ENCODE results near the gene LAMA5. TPM values are rescaled to one million over a fixed set of nuclear protein-coding genes. Genes with fewer than 3 reads are reported as not detected.

Gene LAMA5
- total and polyA plus RNA-seq, 9 donors = 30.9 to 107 (median 71.8) TPM

DNA sequence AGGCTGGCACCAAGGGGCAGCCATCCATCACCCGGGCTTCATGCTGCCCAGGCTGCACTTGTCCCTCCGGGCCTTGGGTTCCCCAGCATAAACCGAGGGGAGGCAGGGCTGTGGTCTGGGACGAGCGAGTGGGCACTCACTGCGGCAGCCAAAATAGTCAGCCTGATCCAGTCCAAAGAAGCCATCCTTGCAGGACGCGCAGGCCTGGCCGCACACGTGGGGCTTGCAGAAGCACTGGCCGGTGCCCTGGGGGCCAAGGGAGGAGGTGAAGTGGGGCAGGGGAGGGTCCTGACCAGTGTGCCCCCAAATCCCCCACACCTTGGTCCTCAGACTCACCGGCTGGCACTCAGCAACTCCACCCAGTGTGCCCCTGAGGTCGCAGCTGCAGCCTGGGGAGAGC lies 32.2 kb downstream of the LAMA5 start:
- Histone ChIP-seq H3K27ac (ENCODE audit: low read length) (no peak overlapping the region), H3K27me3 (ENCODE audit: control insufficient read depth, insufficient read depth, low read length) (no peaks in the 10 kb centered on the region), H3K36me3 (ENCODE audit: control insufficient read depth, insufficient read depth, low read length) (peaks cover 73% of the 10 kb centered on the region), H3K4me3 (ENCODE audit: low read length) (no peak overlapping the region), H3K9me3 (replicated peaks; ENCODE audit: control insufficient read depth, low read depth, low read length) (no peaks in the 10 kb centered on the region), H3K4me1 (ENCODE audit: control insufficient read depth, insufficient read depth, low read length) (no peaks in the 10 kb centered on the region)
- 93% methylated on average over 7 of the region's 13 CpGs for WGBS (ENCODE audit: insufficient coverage)
- no peak for DNase-seq

DNA sequence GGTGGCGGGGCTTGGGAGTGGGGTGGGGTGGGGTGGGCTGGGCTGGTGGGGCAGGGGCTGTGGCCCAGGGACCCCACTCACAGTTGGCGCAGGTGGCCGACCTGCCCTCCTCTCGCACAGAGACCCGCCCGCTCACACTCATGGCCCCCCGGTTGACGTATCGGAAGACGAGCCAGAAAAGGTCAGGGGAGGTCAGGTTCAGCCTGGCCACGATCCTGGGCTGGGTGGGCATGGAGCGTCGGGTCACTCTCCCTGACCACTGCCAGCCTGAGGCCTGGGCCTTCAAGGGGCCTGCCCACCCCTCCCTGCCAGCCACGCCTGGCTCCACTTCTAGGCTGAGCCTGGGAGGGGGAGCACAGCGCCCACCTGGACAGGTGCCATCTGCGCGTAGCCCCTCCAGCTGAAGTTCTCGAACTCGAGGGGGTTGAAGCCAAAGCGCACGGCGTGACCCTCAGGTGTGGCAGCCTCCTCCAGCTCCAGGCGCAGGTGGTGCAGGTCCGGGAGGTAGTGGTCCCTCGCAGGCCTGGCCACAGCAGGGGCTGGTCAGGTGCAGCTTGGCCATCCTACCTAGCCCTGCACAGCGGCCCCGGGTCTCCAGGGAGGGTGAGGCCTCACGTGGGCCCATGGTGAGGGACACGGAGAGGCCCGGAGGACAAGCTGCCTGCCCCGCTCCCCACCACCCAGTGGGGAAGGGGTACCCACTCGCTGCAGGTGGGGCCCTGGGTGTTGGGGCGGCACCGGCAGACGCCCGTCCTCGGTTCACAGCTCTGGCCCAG lies 33.1 kb downstream of the LAMA5 start:
- Histone ChIP-seq H3K27me3 (ENCODE audit: control insufficient read depth, insufficient read depth, low read length) (no peaks in the 10 kb centered on the region), H3K36me3 (ENCODE audit: control insufficient read depth, insufficient read depth, low read length) (peaks cover 80% of the 10 kb centered on the region)
- 86% methylated on average over 31 of the region's 37 CpGs for WGBS (ENCODE audit: insufficient coverage)

DNA sequence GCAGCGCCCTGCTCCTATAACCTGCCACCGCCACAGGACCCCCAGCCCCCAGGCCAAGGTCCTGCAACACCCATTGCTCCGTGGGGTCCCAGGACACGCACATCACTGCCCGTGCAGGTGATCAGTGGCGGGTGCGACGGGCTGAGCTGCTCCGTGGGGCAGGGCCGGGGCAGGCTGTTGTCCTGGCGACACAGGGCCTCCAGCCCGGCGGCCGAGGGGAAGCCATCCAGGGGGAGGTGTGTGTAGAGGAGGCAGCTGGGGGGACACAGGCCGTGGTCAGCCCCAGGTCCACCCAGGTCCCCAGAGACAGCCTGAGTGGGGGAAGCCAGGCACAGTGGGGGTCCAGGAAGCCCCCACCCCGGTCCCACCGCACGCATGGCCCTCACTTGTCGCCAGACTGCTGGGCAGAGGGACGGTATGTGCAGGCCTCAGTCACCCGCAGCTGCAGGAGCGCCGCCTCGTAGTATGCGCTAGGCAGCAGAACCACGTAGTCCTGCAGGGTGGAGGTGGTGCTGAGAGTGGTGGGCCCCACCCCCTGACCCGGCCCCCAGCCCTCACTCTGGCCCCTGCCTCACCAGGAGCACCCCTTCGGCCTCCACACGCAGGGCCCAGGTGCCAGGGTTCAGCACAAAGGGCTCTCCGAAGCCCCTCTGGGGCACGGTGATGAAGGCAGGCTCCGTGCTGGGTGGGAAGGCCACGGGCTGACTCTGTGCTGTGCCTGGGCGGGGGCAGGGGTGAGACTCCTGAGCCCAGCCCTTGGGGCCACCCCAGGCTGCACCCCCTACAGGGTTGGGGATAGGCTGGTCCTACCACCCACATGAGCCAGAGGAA lies 33.9 kb downstream of the LAMA5 start:
- Histone ChIP-seq H3K36me3 (ENCODE audit: control insufficient read depth, insufficient read depth, low read length) (peaks cover 83% of the 10 kb centered on the region), H3K4me1 (ENCODE audit: control insufficient read depth, insufficient read depth, low read length) (no peaks in the 10 kb centered on the region), H3K4me3 (ENCODE audit: low read length) (no peak overlapping the region), H3K27me3 (ENCODE audit: control insufficient read depth, insufficient read depth, low read length) (no peaks in the 10 kb centered on the region), H3K9me3 (replicated peaks; ENCODE audit: control insufficient read depth, low read depth, low read length) (no peaks in the 10 kb centered on the region), H3K27ac (ENCODE audit: low read length) (no peak overlapping the region)
- 81% methylated on average over 28 of the region's 34 CpGs for WGBS (ENCODE audit: insufficient coverage)
- no peak for DNase-seq

More for the DNA sequence above, 33.1 kb downstream of the LAMA5 start:
- H3K4me3 ChIP-seq (ENCODE audit: low read length) = no peak overlapping the region
- no peak overlapping the region for H3K27ac ChIP-seq (ENCODE audit: low read length)
- H3K9me3 ChIP-seq (replicated peaks; ENCODE audit: control insufficient read depth, low read depth, low read length) = no peaks in the 10 kb centered on the region
- H3K4me1 ChIP-seq (ENCODE audit: control insufficient read depth, insufficient read depth, low read length) = no peaks in the 10 kb centered on the region
- no peak for DNase-seq

DNA sequence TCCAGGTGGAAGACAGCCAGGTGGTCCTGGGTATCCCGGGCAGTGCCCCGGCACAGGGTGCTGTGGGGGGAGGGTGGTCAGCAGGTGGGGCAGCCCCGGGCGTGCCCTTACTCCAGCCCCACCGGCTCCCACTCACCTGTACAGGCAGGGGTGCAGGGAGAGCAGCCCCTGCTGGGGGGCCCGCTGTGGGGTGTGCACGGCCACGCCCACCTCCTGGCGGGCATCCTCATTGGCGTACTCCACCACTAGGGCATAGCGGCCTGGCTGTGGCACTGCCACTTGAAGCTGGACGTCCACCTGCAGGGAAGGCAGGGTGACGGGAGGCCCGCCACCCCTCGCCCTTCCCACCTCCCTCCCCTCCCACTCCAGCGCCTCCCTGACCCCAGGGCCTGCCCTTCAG lies 34.7 kb downstream of the LAMA5 start:
- Histone ChIP-seq H3K27me3 (ENCODE audit: control insufficient read depth, insufficient read depth, low read length) (no peaks in the 10 kb centered on the region), H3K4me1 (ENCODE audit: control insufficient read depth, insufficient read depth, low read length) (no peaks in the 10 kb centered on the region), H3K4me3 (ENCODE audit: low read length) (no peak overlapping the region), H3K9me3 (replicated peaks; ENCODE audit: control insufficient read depth, low read depth, low read length) (no peaks in the 10 kb centered on the region), H3K36me3 (ENCODE audit: control insufficient read depth, insufficient read depth, low read length) (peaks cover 84% of the 10 kb centered on the region), H3K27ac (ENCODE audit: low read length) (no peak overlapping the region)
- WGBS (ENCODE audit: insufficient coverage) = 79% methylated on average over 7 of the region's 16 CpGs
- no peak for DNase-seq

DNA sequence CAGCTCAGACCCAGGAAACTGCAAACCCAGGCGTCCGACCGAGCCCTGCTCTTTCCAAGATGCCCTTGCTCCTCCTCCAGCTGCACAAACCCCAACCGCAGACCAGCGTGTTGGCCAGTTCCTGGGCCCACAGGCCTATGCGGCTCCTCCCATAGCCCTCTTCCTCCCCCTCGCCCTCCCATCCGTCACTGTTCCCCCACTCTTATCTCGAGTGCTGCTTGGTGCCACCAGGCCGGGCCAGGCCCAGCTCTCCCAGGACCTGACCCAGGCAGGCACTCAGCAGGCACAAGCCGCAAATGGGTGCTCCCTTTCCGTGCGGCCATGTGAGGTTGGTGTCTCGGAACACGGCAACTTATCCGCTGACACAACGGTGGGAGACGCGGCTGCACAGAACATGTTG lies 35.8 kb downstream of the LAMA5 start:
- DNase-seq = no peak
- Histone ChIP-seq H3K36me3 (ENCODE audit: control insufficient read depth, insufficient read depth, low read length) (peaks cover 85% of the 10 kb centered on the region), H3K9me3 (replicated peaks; ENCODE audit: control insufficient read depth, low read depth, low read length) (no peaks in the 10 kb centered on the region), H3K27me3 (ENCODE audit: control insufficient read depth, insufficient read depth, low read length) (no peaks in the 10 kb centered on the region), H3K4me1 (ENCODE audit: control insufficient read depth, insufficient read depth, low read length) (no peaks in the 10 kb centered on the region), H3K27ac (ENCODE audit: low read length) (no peak overlapping the region), H3K4me3 (ENCODE audit: low read length) (no peak overlapping the region)
- 90% methylated on average over 18 of the region's 19 CpGs for WGBS (ENCODE audit: insufficient coverage)

DNA sequence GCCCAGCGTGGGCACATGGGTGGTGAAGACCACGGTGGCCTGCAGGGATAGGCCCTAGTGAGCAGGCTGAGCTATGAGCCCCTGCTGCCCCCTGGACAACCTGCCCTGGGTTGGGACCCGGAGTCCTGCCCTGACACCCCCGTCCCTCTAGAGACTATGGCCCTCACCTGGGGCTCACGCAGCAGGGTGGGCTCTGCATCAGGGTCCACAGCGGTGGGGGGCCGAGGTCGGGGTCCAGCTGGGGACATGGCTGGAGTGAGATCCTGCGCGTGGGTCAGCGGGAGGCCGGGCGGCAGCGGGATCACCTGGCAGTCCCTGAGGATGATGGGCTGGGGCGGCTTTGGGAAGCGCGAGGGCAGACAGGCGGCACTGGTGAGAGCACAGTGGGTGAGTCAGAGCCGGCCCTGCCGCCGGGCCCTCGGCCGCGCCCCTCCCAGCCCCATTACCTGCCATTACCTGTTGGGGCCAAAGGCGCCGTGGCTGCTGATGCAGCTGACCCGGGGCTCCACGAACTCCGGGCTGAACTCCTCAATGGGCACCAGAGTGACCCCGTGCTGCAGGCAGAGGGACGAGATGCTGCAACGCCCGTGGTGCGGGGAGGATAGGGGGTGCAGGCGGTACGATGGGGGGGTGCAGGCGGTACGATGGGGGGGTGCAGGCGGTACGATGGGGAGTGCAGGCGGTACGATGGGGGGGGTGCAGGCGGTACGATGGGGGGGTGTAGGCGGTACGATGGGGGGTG lies 36.4 kb downstream of the LAMA5 start:
- Histone ChIP-seq H3K36me3 (ENCODE audit: control insufficient read depth, insufficient read depth, low read length) (peaks cover 86% of the 10 kb centered on the region), H3K4me3 (ENCODE audit: low read length) (no peak overlapping the region), H3K27ac (ENCODE audit: low read length) (no peak overlapping the region), H3K4me1 (ENCODE audit: control insufficient read depth, insufficient read depth, low read length) (no peaks in the 10 kb centered on the region), H3K9me3 (replicated peaks; ENCODE audit: control insufficient read depth, low read depth, low read length) (no peaks in the 10 kb centered on the region), H3K27me3 (ENCODE audit: control insufficient read depth, insufficient read depth, low read length) (no peaks in the 10 kb centered on the region)
- 90% methylated on average over 24 of the region's 46 CpGs for WGBS (ENCODE audit: insufficient coverage)
- no peak for DNase-seq

DNA sequence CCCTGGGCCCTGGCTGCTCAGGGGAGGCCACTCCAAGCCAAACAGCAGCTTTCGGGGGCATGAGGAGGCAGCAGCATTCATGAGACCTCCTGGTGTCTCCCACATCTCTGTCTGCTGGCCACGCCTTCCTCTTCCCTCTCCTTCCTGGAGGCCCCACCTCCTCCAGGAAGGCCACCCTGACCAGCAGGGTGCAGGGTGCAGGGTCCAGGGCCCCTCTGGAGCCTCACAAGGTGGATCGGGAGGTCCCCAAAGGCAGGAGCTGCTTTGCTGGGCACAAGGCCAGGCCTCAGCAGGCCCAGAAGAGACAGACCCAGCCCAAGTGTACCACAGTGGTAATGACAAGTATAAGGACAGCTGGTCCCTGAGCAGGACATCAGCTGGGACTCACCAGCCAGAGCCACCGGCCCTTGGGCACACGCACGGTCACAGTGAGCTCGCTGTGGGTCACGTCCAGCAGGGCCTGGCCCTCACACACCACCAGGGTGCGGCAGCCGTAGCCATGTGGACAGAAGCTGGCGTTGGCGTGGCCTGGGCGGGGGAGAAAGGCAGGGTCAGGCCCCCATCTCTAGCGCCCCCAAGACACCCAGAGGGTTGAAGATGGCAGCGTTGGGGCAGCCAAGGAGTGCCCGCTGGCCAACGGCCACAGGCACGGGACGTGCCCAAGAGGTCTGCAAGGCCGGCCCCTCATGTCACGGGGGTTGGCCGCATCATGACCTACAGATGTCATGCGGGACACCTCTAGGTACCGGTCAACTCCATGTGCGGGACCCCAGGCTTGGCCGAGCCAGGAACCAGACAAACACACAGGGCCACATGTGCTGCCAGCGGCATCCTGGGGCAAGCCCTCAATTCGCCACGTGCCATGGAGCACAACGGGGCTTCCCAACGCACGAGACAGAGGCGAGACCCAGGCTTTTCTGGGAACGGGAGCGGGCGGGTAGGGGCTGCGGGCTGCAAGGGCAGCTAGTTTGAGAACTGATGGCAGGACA lies 37.4 kb downstream of the LAMA5 start:
- Histone ChIP-seq H3K4me1 (ENCODE audit: control insufficient read depth, insufficient read depth, low read length) (no peaks in the 10 kb centered on the region), H3K27ac (ENCODE audit: low read length) (no peak overlapping the region), H3K4me3 (ENCODE audit: low read length) (no peak overlapping the region), H3K27me3 (ENCODE audit: control insufficient read depth, insufficient read depth, low read length) (no peaks in the 10 kb centered on the region), H3K36me3 (ENCODE audit: control insufficient read depth, insufficient read depth, low read length) (peaks cover 85% of the 10 kb centered on the region), H3K9me3 (replicated peaks; ENCODE audit: control insufficient read depth, low read depth, low read length) (no peaks in the 10 kb centered on the region)
- 92% methylated on average over 36 of the region's 37 CpGs for WGBS (ENCODE audit: insufficient coverage)
- no peak for DNase-seq

DNA sequence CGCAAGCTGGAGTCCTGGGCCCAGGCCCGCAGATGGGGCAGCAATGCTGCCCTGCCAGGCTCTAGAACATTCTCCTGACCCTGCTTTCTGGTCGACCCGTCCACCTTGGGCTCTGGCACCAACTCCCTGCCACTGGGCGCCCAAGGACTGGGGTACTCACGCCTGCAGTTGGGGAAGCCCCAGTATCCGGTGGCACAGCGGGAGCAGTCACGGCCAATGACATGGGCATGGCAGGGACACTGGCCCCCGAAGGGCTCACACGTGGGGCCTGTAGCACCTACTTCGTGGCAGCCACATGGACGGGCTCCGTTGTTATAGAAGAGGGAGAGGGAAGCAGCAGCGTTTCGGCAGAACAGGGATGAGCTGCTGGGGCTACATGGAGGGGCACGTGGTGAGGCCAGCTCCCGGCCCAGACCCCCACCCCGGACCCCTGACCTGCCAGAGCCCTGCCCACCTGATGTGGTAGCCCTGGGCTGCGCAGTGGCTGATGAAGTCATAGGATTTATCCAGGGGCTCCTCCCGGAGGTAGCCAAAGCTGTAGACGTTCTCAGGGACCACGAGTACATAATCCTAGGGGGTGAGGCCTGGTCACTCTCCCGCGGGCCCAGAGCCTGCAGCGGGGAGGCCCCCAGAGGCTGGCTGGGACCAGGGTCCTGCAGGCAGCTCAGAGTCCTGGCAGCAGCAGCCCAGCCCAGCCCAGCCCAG lies 38.3 kb downstream of the LAMA5 start:
- Histone ChIP-seq H3K4me3 (ENCODE audit: low read length) (no peak overlapping the region), H3K4me1 (ENCODE audit: control insufficient read depth, insufficient read depth, low read length) (no peaks in the 10 kb centered on the region), H3K27ac (ENCODE audit: low read length) (no peak overlapping the region), H3K36me3 (ENCODE audit: control insufficient read depth, insufficient read depth, low read length) (peaks cover 81% of the 10 kb centered on the region), H3K27me3 (ENCODE audit: control insufficient read depth, insufficient read depth, low read length) (no peaks in the 10 kb centered on the region), H3K9me3 (replicated peaks; ENCODE audit: control insufficient read depth, low read depth, low read length) (no peaks in the 10 kb centered on the region)
- WGBS (ENCODE audit: insufficient coverage) = 84% methylated on average over 24 of the region's 26 CpGs
- no peak for DNase-seq
